OCI-LY7 (cell line): ENCODE results near the gene DUSP22. TPM values are rescaled to one million over a fixed set of nuclear protein-coding genes. Genes with fewer than 3 reads are reported as not detected.

Experiments used
- BruUV-seq: library from RNA; stranded (reverse); fragments of 400-500 nt; replicated peaks from 2 replicates; lab custom pipeline; 2021; lab: Mats Ljungman, UMichigan
- CTCF ChIA-PET: fragments of 300-600 bp; sonication (Branson Sonifier 250); formaldehyde crosslinking; loops from one replicate; lab custom pipeline; 2022; ENCODE audit warnings: antibody characterized with exemption; ENCODE audit not compliant: unreplicated experiment; lab: Charles Lee
- POLR2A ChIA-PET: fragments of 300-600 bp; sonication (Branson Sonifier 250); formaldehyde crosslinking; loops from one replicate; lab custom pipeline; 2022; ENCODE audit warnings: antibody characterized with exemption; lab: Charles Lee
- DNase-seq: peaks from one replicate; pipeline ENCODE4 v3.0.0-alpha.2; 2015; ENCODE audit warnings: low spot score
- H2AFZ ChIP-seq: fragments of 200-600 bp; sonication (generic), shearing (Covaris generic); 2 replicates; pipeline ENCODE4 v1.6.1; 2014; ENCODE audit warnings: mild to moderate bottlenecking, antibody characterized with exemption, low read length, moderate library complexity
- H3K27ac ChIP-seq: fragments of 200-600 bp; sonication (generic); 2 replicates; pipeline ENCODE4 v1.5.1; 2014; ENCODE audit warnings: mixed run types, low read depth, mild to moderate bottlenecking, moderate library complexity, low read length, inconsistent platforms; ENCODE audit not compliant: poor library complexity, severe bottlenecking
- H3K36me3 ChIP-seq: fragments of 200-600 bp; sonication (generic); 2 replicates; pipeline ENCODE4 v1.6.1; 2014; ENCODE audit warnings: mild to moderate bottlenecking, antibody characterized with exemption, low read length, moderate library complexity, mixed read lengths; ENCODE audit not compliant: insufficient read depth
- H3K4me1 ChIP-seq: fragments of 200-600 bp; sonication (generic); 2 replicates; pipeline ENCODE4 v1.5.1; 2014; ENCODE audit warnings: mild to moderate bottlenecking, low read length; ENCODE audit not compliant: insufficient read depth, poor library complexity, severe bottlenecking
- H3K4me2 ChIP-seq: fragments of 200-600 bp; sonication (generic); 2 replicates; pipeline ENCODE4 v1.6.1; 2014; ENCODE audit warnings: mild to moderate bottlenecking, low read length
- H3K4me3 ChIP-seq: fragments of 200-600 bp; sonication (generic); 2 replicates; pipeline ENCODE4 v1.5.1; 2014; ENCODE audit warnings: mild to moderate bottlenecking, low read depth, low read length; ENCODE audit not compliant: poor library complexity, severe bottlenecking
- H3K79me2 ChIP-seq: fragments of 200-600 bp; sonication (generic); 2 replicates; pipeline ENCODE4 v1.6.1; 2016; ENCODE audit warnings: low read depth, mild to moderate bottlenecking, low read length, moderate library complexity, mixed read lengths; ENCODE audit not compliant: insufficient read depth
- H3K9me2 ChIP-seq: fragments of 200-600 bp; sonication (generic); 2 replicates; pipeline ENCODE4 v1.6.1; 2016; ENCODE audit warnings: mild to moderate bottlenecking, low read length, mixed read lengths; ENCODE audit not compliant: insufficient read depth
- H3K9me3 ChIP-seq: fragments of 200-600 bp; sonication (generic); 2 replicates; pipeline ENCODE4 v1.6.1; 2014; ENCODE audit warnings: mild to moderate bottlenecking, mixed run types, low read length, mixed read lengths
- H4K20me1 ChIP-seq: fragments of 200-600 bp; sonication (generic); 2 replicates; pipeline ENCODE4 v1.6.1; 2014; ENCODE audit warnings: mild to moderate bottlenecking, antibody characterized with exemption, low read length, moderate library complexity, mixed read lengths; ENCODE audit not compliant: insufficient read depth
- EZH2phosphoT487 ChIP-seq: fragments of 200-600 bp; sonication (generic); IDR thresholded peaks from 2 replicates; pipeline ENCODE4 v1.6.1; 2018; ENCODE audit warnings: low read depth, borderline replicate concordance, mild to moderate bottlenecking, mixed run types, antibody characterized with exemption, low read length, moderate library complexity, mixed read lengths
- intact Hi-C: fragments of 100-400 bp; cut with micrococcal nuclease; formaldehyde crosslinking; loops from one replicate; pipeline ENCODE4 v1.10.0; 2022; ENCODE audit not compliant: unreplicated experiment
- total RNA-seq, 2 experiments: library from RNA; depleted of rRNA in 1 of 2; stranded (reverse); fragments of >200 nt in 1 of 2; shearing (Covaris generic) in 1 of 2; gene quantifications; 2 replicates each; pipeline ENCODE4 v1.2.3, GENCODE V29; 2014 to 2022
- TF ChIP-seq, protein P1 (sequence below): fragments of 200-600 bp; sonication (generic); conservative IDR thresholded peaks from 2 replicates; pipeline ENCODE4 v1.5.1; 2014; ENCODE audit warnings: mild to moderate bottlenecking, antibody characterized with exemption, low read length, moderate library complexity, mixed read lengths

Gene DUSP22
- total RNA-seq, 2 experiments from 2014 or later = 149 to 171 TPM

DNA sequence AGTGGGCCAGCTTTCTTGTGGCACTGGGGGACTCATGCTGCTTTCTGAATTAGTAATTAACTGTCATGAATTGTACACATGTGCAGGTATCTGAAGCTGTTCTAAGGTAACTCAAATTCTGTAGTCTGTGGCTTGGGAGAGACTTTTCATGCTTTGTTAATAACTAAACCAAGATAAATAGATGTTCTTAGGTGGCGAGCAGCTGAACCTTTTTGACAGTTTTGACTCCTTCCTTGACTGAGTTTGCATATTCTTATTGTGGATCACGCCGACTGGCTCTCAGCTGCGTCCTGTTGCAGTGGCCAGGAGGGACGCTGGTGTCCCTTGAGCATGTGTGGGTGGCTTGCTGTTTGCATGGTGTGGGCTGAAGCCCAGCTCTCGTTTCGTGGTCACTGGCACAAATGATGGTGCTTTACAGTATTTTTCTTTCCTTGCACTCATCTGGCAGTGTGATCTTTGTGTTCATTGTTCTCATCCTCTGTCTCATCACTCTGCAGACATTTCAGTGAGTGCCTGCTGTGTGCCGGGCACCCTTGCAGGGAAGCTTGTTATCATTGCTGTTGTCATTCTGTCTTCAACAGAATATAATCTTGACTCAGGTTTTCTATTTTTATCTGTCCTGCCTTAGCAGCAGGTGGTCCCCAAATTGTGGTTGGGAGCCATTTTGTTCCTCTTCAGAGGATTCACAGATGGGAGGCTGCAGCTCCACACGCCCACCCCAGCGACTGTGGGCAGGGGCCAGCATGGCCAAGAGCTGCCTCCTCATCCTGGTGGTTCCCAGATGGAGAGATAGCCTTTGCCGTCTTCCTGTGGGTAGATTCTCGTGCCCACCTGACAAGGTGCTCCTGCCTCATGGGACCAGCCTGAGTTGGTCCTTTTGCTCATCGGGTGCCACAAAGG, 39.6 kb downstream of the DUSP22 start:
- Histone ChIP-seq H4K20me1 (no peaks in the 10 kb centered on the region), H2AFZ (peak overlapping the region; percentile 15; the same call in 1 of the 2 replicates), H3K4me2 (peak overlapping the region; percentile 77), H3K36me3 (peaks cover 47% of the 10 kb centered on the region; the same call in 1 of the 2 replicates), H3K79me2 (peaks cover 49% of the 10 kb centered on the region), H3K9me2 (no peaks in the 10 kb centered on the region), H3K9me3 (no peaks in the 10 kb centered on the region), H3K4me1 (peaks cover 97% of the 10 kb centered on the region), H3K4me3 (peak overlapping the region; percentile 32), H3K27ac (peak overlapping the region; percentile 98)
- intact Hi-C loops = no loop called here
- POLR2A ChIA-PET = interaction anchor here (0.6 to 7.6 kb wide), 25 partner anchors 9 to 141 kb away, joined by 3 to 77 read pairs (median 6); partner anchors contain the start of genes DUSP22 and IRF4
- TF ChIP-seq EZH2phosphoT487 = no peak
- TF ChIP-seq, protein P1, sequence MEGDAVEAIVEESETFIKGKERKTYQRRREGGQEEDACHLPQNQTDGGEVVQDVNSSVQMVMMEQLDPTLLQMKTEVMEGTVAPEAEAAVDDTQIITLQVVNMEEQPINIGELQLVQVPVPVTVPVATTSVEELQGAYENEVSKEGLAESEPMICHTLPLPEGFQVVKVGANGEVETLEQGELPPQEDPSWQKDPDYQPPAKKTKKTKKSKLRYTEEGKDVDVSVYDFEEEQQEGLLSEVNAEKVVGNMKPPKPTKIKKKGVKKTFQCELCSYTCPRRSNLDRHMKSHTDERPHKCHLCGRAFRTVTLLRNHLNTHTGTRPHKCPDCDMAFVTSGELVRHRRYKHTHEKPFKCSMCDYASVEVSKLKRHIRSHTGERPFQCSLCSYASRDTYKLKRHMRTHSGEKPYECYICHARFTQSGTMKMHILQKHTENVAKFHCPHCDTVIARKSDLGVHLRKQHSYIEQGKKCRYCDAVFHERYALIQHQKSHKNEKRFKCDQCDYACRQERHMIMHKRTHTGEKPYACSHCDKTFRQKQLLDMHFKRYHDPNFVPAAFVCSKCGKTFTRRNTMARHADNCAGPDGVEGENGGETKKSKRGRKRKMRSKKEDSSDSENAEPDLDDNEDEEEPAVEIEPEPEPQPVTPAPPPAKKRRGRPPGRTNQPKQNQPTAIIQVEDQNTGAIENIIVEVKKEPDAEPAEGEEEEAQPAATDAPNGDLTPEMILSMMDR = no peak
- DNase-seq = peak; percentile 71
- CTCF ChIA-PET = interaction anchor here (0.8 to 3.5 kb wide), 11 partner anchors 10 to 142 kb away, joined by 3 to 18 read pairs (median 4); no protein-coding TSS in a partner anchor
- BruUV-seq = no TSS peak

DNA sequence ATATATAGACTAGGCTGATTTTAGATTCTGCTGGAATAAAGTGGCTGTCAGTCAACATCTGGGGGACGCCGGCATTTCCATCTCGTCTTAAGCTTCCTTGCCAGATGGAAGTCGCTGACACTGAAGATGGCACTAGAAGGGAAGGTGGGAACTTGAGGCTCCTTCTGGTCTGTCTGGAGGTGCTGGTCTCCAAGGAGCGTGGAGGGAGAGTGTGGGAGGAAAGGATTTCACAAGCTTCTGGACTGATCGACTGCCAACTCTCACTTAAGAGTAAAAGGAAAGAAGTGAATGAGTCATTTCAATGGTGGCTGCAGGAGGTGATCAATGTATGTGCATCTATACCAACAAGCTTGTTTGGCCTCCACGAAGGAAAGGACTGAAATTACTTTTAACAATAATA, 40.4 kb downstream of the DUSP22 start:
- no peaks in the 10 kb centered on the region for H3K9me2 ChIP-seq
- intact Hi-C loops = no loop called here
- peak overlapping the region; percentile 98 for H3K27ac ChIP-seq
- BruUV-seq = no TSS peak
- no peak overlapping the region for H3K4me3 ChIP-seq
- POLR2A ChIA-PET = interaction anchor here (0.6 to 7.6 kb wide), 20 partner anchors 8 to 149 kb away, joined by 3 to 77 read pairs (median 6); partner anchors contain the start of gene IRF4
- DNase-seq = no peak
- H3K36me3 ChIP-seq = peaks cover 40% of the 10 kb centered on the region; the same call in 1 of the 2 replicates
- H3K4me1 ChIP-seq = peaks cover 97% of the 10 kb centered on the region
- peaks cover 42% of the 10 kb centered on the region for H3K79me2 ChIP-seq
- no peaks in the 10 kb centered on the region for H4K20me1 ChIP-seq
- CTCF ChIA-PET = interaction anchor here (0.8 to 3.5 kb wide), 8 partner anchors 10 to 116 kb away, joined by 3 to 18 read pairs (median 4); no protein-coding TSS in a partner anchor
- H3K4me2 ChIP-seq = peak overlapping the region; percentile 77
- TF ChIP-seq, protein P1 = no peak
- TF ChIP-seq EZH2phosphoT487 = no peak
- H2AFZ ChIP-seq = no peak overlapping the region
- H3K9me3 ChIP-seq = no peaks in the 10 kb centered on the region
